Measurements from ENCODE around the gene SHISA6.

The SHISA6 gene

DNA sequence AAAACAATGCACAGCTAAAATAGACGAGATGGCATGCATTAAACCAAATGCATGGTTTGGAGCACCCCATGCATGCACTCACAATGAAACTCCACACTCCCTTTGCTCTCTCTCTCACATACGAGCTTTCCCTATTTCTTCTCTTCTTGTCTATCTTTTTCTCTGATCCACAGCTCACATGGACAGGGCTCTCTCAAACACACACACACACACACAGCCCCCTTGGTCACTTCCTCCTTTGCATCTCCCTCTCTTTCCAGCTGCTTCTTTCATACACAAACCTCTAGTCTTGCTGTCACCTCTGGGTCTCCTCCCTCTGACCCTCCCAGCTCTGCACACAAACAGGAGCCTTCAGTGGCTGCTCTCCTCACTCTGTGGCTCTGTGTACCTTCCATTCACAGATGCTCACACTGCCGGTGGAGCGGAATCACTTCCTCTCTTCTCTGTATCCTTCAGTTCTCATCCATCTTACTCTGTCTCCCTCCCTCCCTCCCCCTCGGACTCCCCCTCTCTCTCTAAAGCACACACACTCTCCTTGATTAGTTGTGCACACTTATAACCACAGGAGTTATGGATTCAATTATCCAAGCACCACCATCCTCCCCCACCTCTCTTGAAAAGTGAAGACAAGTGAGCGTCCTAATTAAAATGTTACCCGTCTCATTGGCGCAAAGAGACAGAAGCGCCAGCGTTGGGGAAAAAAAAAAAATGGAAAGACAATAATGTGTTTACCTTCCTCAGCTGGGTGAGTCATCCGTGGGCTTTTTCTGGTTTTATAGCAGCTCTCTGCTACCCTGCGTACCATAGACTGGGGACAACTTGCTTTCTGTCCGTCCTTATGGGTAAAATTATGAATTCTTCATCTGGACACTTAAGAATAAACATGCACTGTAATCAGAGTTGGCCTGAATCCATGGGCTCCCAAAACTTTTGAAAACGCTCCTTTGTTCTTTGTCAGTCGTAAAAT, 90.8 kb downstream of the SHISA6 start:
- TF ChIP-seq, protein P1, sequence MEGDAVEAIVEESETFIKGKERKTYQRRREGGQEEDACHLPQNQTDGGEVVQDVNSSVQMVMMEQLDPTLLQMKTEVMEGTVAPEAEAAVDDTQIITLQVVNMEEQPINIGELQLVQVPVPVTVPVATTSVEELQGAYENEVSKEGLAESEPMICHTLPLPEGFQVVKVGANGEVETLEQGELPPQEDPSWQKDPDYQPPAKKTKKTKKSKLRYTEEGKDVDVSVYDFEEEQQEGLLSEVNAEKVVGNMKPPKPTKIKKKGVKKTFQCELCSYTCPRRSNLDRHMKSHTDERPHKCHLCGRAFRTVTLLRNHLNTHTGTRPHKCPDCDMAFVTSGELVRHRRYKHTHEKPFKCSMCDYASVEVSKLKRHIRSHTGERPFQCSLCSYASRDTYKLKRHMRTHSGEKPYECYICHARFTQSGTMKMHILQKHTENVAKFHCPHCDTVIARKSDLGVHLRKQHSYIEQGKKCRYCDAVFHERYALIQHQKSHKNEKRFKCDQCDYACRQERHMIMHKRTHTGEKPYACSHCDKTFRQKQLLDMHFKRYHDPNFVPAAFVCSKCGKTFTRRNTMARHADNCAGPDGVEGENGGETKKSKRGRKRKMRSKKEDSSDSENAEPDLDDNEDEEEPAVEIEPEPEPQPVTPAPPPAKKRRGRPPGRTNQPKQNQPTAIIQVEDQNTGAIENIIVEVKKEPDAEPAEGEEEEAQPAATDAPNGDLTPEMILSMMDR (IDR thresholded peaks at IDR 0.05; ENCODE audit: insufficient read depth, low read depth, low read length, missing control alignments): no peak
- H3K4me3 ChIP-seq (ENCODE audit: low read depth, low read length): no peak overlapping the region
- no peak for DNase-seq (ENCODE audit: low read depth)

DNA sequence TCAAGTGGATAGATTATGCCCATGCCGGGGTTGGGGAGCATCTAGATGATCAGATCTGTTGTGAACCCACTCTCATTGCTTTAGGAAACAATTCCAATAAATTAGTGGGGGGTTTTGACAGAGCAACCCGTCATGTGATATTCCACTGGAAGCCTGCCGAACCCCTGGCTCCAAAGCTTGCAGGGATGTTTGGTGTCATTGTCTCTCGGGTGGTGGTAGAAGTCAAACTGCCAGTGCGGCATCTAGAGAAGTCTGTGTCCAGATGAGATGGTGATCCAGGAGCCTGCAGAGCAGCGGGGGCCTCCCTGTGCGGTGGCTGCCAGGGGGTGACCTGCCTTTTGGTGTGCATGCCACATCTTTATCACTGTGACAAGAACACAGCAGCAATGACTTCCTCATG, 91.7 kb downstream of the SHISA6 start:
- TF ChIP-seq, protein P1 (IDR thresholded peaks at IDR 0.05; ENCODE audit: insufficient read depth, low read depth, low read length, missing control alignments): no peak
- no peak overlapping the region for H3K4me3 ChIP-seq (ENCODE audit: low read depth, low read length)
- no peak for DNase-seq (ENCODE audit: low read depth)

DNA sequence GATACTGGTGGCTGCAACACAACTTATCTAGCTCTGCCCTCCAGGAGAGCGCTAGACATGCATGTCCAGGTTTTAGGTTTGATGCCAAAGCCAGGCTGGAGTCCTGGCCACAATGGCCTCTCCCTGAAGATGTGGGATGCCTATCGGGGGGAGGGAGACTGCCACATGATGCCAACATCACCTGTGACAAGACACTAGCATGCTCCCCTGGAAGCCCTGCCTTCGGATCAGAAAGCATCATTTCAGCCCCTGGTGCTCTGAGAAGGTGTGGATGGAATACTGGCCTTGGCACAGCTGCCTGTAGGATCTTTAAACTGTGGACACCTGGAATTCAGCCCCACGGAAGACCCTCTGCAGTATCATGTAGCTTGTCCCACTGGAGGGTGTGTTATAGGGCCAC, 93.5 kb downstream of the SHISA6 start:
- TF ChIP-seq, protein P1 (IDR thresholded peaks at IDR 0.05; ENCODE audit: insufficient read depth, low read depth, low read length, missing control alignments): no peak
- DNase-seq (ENCODE audit: low read depth): no peak
- H3K4me3 ChIP-seq (ENCODE audit: low read depth, low read length): no peak overlapping the region

DNA sequence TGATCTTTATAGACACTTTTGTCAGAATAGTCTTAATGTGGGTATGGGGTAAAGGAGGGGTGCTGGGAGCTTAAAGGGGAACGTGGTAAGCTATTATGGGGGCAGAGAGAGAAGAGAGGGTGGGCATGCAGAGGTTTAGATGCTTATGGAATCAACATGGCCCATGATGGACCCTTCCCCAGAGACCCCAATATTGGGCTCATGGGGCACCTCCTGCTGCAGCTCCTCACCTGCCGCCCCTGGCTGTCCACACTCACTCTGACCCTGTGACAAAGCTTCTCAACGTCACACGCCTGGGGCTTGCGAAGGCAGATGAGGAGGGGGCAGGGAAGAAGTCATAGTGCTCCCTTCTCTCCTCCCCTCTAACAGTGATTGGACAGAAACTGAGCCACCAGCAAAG, 95.3 kb downstream of the SHISA6 start:
- TF ChIP-seq, protein P1 (IDR thresholded peaks at IDR 0.05; ENCODE audit: insufficient read depth, low read depth, low read length, missing control alignments): no peak
- H3K4me3 ChIP-seq (ENCODE audit: low read depth, low read length): no peak overlapping the region

DNA sequence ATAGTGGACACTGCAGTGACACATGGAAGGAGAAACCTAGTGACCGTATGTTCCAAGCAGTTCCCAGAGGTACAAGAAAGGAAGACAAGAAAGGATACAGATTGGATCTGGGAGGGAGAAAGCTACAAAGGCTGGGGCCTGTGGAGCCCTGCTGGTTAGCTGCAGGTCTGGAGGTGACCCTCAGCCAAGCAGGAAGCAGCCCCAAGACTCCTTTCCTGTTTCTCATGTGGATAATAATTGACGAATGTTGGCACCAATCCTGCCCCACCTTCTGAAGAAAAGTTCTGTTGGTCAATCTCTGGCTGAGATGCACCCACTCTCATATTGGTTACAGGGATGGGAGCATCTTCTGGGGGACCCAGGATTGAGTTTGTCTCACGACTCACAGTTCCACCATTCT, 99.8 kb downstream of the SHISA6 start:
- TF ChIP-seq, protein P1 (IDR thresholded peaks at IDR 0.05; ENCODE audit: insufficient read depth, low read depth, low read length, missing control alignments): no peak
- H3K4me3 ChIP-seq (ENCODE audit: low read depth, low read length): no peak overlapping the region
- no peak for DNase-seq (ENCODE audit: low read depth)

More for the DNA sequence above, 95.3 kb downstream of the SHISA6 start:
- DNase-seq (ENCODE audit: low read depth): no peak

DNA sequence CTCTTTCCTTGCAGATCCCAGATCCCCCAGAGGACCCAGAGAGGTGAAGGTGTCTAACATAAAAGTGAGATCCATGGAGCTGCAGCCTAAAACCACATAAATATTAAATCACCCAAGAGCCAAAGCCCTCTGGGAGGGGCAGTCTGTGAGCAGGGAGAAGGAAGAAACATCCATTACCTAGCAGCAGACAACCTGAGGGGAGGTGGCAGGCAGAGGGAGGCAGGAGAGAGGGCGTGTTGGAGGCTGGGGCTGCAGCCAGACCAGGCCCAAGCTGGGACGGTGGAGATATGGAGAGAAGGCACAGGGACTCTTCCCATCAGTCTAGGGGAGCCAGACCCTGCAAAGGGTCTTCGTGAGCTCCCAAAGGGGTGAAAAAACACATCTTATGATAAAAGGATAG, 101.1 kb downstream of the SHISA6 start:
- TF ChIP-seq, protein P1 (IDR thresholded peaks at IDR 0.05; ENCODE audit: insufficient read depth, low read depth, low read length, missing control alignments): no peak
- H3K4me3 ChIP-seq (ENCODE audit: low read depth, low read length): no peak overlapping the region
- no peak for DNase-seq (ENCODE audit: low read depth)
